Dermis blood vessel endothelial cell (primary cell): ENCODE data around the gene GABRD. TPM values are rescaled to one million over a fixed set of nuclear protein-coding genes. Genes with fewer than 3 reads are reported as not detected.

Source experiments
- total RNA-seq: library from RNA; depleted of rRNA; stranded (reverse); fragments of >200 nt; gene quantifications from 2 replicates; pipeline ENCODE4 v1.2.3, GENCODE V29; 2014

The GABRD gene
- total RNA-seq, 1 donor from 2014 or later: 0.51 TPM

Other genes starting within 250 kb of the GABRD start
- 44.6 and 52.1 TPM in 2 replicates for gene NADK, start 240.9 kb upstream of the GABRD start, total RNA-seq
- gene GNB1, start 128.3 kb upstream of the GABRD start, total RNA-seq: 87.8 and 181 TPM in 2 replicates
- gene CALML6, start 104.1 kb upstream of the GABRD start, total RNA-seq: 0.34 TPM in 1 of 2 replicates, not detected in the other
- 0.37 TPM in 1 of 2 replicates, not detected in the other for gene TMEM52, start 100.1 kb upstream of the GABRD start, total RNA-seq
- gene CFAP74, start 15.6 kb upstream of the GABRD start, total RNA-seq: not detected in 2 replicates
- gene PRKCZ, start 31.1 kb downstream of the GABRD start, total RNA-seq: 20.6 and 22.8 TPM in 2 replicates
- 16.0 and 21.8 TPM in 2 replicates for gene FAAP20, start 175.4 kb downstream of the GABRD start, total RNA-seq
- 26.7 and 44.4 TPM in 2 replicates for gene SKI, start 209.0 kb downstream of the GABRD start, total RNA-seq